Measurements from ENCODE around the gene FEZ2. TPM values are rescaled to one million over a fixed set of nuclear protein-coding genes. Genes with fewer than 3 reads are reported as not detected.

FEZ2 gene
- total RNA-seq, 3 donors from 2014 or later: 47.5 to 63.3 (median 57.5) TPM

DNA sequence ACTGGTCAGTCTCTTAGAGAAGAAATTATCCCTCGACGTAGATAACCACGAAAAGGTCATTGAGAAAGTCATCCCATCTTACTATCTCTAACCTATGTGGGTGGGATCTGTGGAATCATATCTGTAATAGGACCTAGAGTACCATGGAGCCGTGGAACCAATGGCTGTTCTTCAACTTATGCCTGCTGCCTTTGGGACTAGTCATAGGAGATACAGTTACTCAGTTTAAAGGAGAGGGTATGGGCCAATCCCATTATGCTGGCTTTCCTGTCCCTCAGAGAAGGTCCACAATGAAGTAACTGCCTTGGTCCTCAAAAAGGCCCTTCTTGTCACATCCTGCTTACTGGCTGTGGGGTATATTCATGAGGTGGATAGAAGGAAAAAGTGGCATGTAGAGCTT, 77.5 kb downstream of the FEZ2 start:
- Histone ChIP-seq H3K9me3 (no peaks in the 10 kb centered on the region), H3K36me3 (ENCODE audit: low read depth) (no peaks in the 10 kb centered on the region), H3K4me3 (no peak overlapping the region), H3K4me1 (ENCODE audit: low read depth) (no peaks in the 10 kb centered on the region)
- no peak for DNase-seq
- intact Hi-C loops (cut with DNase I, micrococcal nuclease): loop anchor here in 1 of 2 donors (10.0 kb wide), 1 partner anchor 144 kb away; no protein-coding TSS in a partner anchor
- no peak for ATAC-seq
- TF ChIP-seq CTCF (IDR thresholded peaks at IDR 0.05): no peak

DNA sequence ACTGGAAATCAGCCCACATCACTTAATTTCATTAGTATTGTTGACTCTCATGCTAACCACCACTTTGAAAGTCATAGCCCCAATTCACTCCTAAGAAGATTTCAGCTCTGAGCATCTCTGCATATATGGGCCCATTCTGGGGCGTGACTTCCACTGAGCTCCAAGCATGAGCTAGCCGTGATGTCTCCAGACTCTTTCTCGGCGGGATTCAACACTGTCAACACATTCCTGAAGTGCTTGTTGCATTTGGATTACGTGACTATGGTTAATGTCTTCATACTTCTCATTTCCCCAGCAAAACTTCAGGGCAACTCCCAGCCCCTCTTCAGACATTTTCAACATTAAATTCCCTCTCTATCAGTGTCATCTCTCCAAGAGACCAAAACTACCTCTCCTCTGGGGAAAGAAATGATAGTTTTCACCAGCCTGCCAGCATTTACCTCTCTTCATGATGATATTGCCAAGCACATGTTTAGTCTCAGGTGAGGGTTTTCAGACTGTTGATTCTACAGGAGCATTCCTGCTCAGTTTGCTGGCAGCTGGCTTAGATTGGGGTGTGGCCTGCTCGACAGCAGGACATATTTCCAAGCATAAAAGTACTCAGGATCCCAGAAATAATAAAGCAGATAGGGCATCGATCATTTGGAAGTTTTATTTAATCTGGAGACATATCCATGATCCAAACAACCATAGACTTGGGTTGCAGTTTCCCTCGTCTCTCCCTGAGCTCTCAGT, 81.7 kb downstream of the FEZ2 start:
- intact Hi-C loops (cut with DNase I, micrococcal nuclease): no loop called here
- no peak for DNase-seq
- no peaks in the 10 kb centered on the region for H3K4me1 ChIP-seq (ENCODE audit: low read depth)
- no peaks in the 10 kb centered on the region for H3K9me3 ChIP-seq
- no peak for TF ChIP-seq CTCF (IDR thresholded peaks at IDR 0.05)
- H3K4me3 ChIP-seq: no peak overlapping the region
- no peak for ATAC-seq
- no peaks in the 10 kb centered on the region for H3K36me3 ChIP-seq (ENCODE audit: low read depth)

GRCh38 chr2:36515538-36515937, 82.4 kb downstream of the FEZ2 start:
- intact Hi-C loops (cut with DNase I, micrococcal nuclease): no loop called here
- TF ChIP-seq CTCF (IDR thresholded peaks at IDR 0.05): no peak
- no peak overlapping the region for H3K4me3 ChIP-seq
- no peaks in the 10 kb centered on the region for H3K9me3 ChIP-seq
- H3K36me3 ChIP-seq (ENCODE audit: low read depth): no peaks in the 10 kb centered on the region
- DNase-seq (no peak), ATAC-seq (no peak)
- no peaks in the 10 kb centered on the region for H3K4me1 ChIP-seq (ENCODE audit: low read depth)

- intact Hi-C loops (cut with DNase I, micrococcal nuclease): no loop called here
- no peak overlapping the region for H3K4me3 ChIP-seq
- ATAC-seq: no peak
- no peaks in the 10 kb centered on the region for H3K36me3 ChIP-seq (ENCODE audit: low read depth)
- DNase-seq: no peak
- no peak for TF ChIP-seq CTCF (IDR thresholded peaks at IDR 0.05)
- H3K9me3 ChIP-seq: no peaks in the 10 kb centered on the region
- H3K4me1 ChIP-seq (ENCODE audit: low read depth): no peaks in the 10 kb centered on the region
Observed at GRCh38 chr2:36513661-36514060, 84.3 kb downstream of the FEZ2 start.

DNA sequence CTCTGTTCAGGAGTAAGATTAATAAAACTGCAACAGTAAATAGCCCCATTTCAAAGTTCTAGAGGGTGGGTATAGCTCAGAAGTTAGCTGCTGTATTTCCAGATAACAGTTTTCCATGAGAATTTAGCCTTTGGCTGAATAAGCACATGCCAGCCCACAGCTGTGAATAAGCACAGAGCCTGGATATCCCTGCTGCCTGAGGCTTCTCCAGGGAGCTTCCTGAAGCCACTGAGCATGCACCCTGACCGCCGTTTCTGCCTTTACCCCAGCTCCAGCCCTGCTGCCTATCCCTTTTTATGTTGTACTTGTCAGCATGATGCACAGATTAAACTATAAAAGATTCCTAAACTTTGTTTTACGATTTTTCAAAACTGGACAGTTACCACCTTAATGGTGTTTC, 85.3 kb downstream of the FEZ2 start:
- intact Hi-C loops (cut with DNase I, micrococcal nuclease): no loop called here
- no peak overlapping the region for H3K4me3 ChIP-seq
- no peaks in the 10 kb centered on the region for H3K9me3 ChIP-seq
- H3K4me1 ChIP-seq (ENCODE audit: low read depth): no peaks in the 10 kb centered on the region
- no peak for ATAC-seq
- DNase-seq: no peak
- no peaks in the 10 kb centered on the region for H3K36me3 ChIP-seq (ENCODE audit: low read depth)
- no peak for TF ChIP-seq CTCF (IDR thresholded peaks at IDR 0.05)

All from mucosa of descending colon (tissue), 3 donors.